CD1c-positive myeloid dendritic cell (primary cell): ENCODE data around the gene TTC33.
"Not testable (repeated sequence)": the region's sequence is repeated elsewhere in the genome, so short reads cannot be mapped to it uniquely, and the experiment has no call there.

ENCODE experiments used
- DNase-seq: peaks from one replicate; pipeline ENCODE4 v3.0.0-alpha.2; 2016; ENCODE audit errors: extremely low spot score

Gene TTC33

GRCh38 chr5:40679913-40680681 is 75.7 kb downstream of the TTC33 start, which contains the start of gene PTGER4:
Gene PTGER4 (plus strand): TSS chr5:40679915. CDS start chr5:40680994, 1,079 bp downstream.
- DNase-seq: no peak

- peak; percentile 97 for DNase-seq
Observed at GRCh38 chr5:40679148-40679912, 76.4 kb downstream of the TTC33 start.

GRCh38 chr5:40678460-40679147 is 77.2 kb downstream of the TTC33 start:
- peak; percentile 36 for DNase-seq

- DNase-seq: peak; percentile 64
Observed at GRCh38 chr5:40678026-40678425, 77.7 kb downstream of the TTC33 start.

- DNase-seq: no peak
Observed at GRCh38 chr5:40677456-40677855, 78.3 kb downstream of the TTC33 start.

GRCh38 chr5:40676613-40677343 is 79.0 kb downstream of the TTC33 start:
- DNase-seq: no peak

- DNase-seq: no peak
Observed at GRCh38 chr5:40675396-40676133, 80.2 kb downstream of the TTC33 start.

GRCh38 chr5:40674661-40675235 is 81.0 kb downstream of the TTC33 start:
- DNase-seq: no peak

GRCh38 chr5:40672425-40672824 is 83.3 kb downstream of the TTC33 start:
- peak; percentile 86 for DNase-seq

- peak; percentile 38 for DNase-seq
Observed at GRCh38 chr5:40669606-40670390, 86.0 kb downstream of the TTC33 start.

GRCh38 chr5:40667161-40667663 is 88.5 kb downstream of the TTC33 start:
- DNase-seq: no peak

GRCh38 chr5:40666657-40667056 is 89.1 kb downstream of the TTC33 start:
- DNase-seq: no peak

GRCh38 chr5:40665635-40666298 is 90.0 kb downstream of the TTC33 start:
- DNase-seq: no peak

- no peak for DNase-seq
Observed at GRCh38 chr5:40660751-40661150, 95.0 kb downstream of the TTC33 start.

- DNase-seq: no peak
Observed at GRCh38 chr5:40656766-40657165, 99.0 kb downstream of the TTC33 start.

- DNase-seq: not testable (repeated sequence)
Observed at GRCh38 chr5:40656091-40656490, 99.7 kb downstream of the TTC33 start.

- peak; percentile 39 for DNase-seq
Observed at GRCh38 chr5:40655138-40655537, 100.6 kb downstream of the TTC33 start.

GRCh38 chr5:40654377-40654991 is 101.3 kb downstream of the TTC33 start:
- no peak for DNase-seq
